AG04450 (cell line): ENCODE data around the gene DMPK. TPM values are rescaled to one million over a fixed set of nuclear protein-coding genes. Genes with fewer than 3 reads are reported as not detected.

Experiments used
- CTCF ChIA-PET: fragments of 300-600, 350-600 bp; formaldehyde crosslinking; extraction: SDS; loops from one replicate; lab custom pipeline; 2022; ENCODE audit warnings: antibody characterized with exemption, inconsistent platforms; lab: Charles Lee
- POLR2A ChIA-PET: fragments of 350-600 bp; formaldehyde crosslinking; extraction: SDS; loops from one replicate; lab custom pipeline; 2021; ENCODE audit warnings: antibody characterized with exemption, inconsistent platforms; lab: Yijun Ruan, JAX
- DNase-seq: peaks from one replicate; pipeline ENCODE4 v3.0.0-alpha.2; 2011; ENCODE audit warnings: low read depth, low spot score
- H3K27ac ChIP-seq: one replicate; pipeline ENCODE4 v1.5.1; 2012; ENCODE audit warnings: low read depth, low read length, control low read depth
- H3K27me3 ChIP-seq: one replicate; pipeline ENCODE4 v1.6.0; 2012; ENCODE audit warnings: low read length; ENCODE audit not compliant: control insufficient read depth, insufficient read depth
- H3K4me3 ChIP-seq: 2 replicates; pipeline ENCODE4 v1.5.1; 2011; ENCODE audit warnings: mild to moderate bottlenecking, low read depth, low read length, control low read depth
- H3K9me3 ChIP-seq: 2 replicates; pipeline ENCODE4 v1.5.1; 2012; ENCODE audit warnings: low read length; ENCODE audit not compliant: control insufficient read depth, insufficient read depth
- polyA plus RNA-seq: library from polyadenylated mRNA; depleted of rRNA; stranded (reverse); fragments of >200 nt; gene quantifications from 2 replicates; pipeline ENCODE4 v1.2.3, GENCODE V29; 2011
- TF ChIP-seq, protein P1 (sequence below): IDR thresholded peaks from 2 replicates; pipeline ENCODE4 v1.5.1; 2011; ENCODE audit warnings: low read depth, low read length, control low read depth, inconsistent platforms

DMPK gene
- polyA plus RNA-seq, 1 experiment, result 24.5 TPM

DNA sequence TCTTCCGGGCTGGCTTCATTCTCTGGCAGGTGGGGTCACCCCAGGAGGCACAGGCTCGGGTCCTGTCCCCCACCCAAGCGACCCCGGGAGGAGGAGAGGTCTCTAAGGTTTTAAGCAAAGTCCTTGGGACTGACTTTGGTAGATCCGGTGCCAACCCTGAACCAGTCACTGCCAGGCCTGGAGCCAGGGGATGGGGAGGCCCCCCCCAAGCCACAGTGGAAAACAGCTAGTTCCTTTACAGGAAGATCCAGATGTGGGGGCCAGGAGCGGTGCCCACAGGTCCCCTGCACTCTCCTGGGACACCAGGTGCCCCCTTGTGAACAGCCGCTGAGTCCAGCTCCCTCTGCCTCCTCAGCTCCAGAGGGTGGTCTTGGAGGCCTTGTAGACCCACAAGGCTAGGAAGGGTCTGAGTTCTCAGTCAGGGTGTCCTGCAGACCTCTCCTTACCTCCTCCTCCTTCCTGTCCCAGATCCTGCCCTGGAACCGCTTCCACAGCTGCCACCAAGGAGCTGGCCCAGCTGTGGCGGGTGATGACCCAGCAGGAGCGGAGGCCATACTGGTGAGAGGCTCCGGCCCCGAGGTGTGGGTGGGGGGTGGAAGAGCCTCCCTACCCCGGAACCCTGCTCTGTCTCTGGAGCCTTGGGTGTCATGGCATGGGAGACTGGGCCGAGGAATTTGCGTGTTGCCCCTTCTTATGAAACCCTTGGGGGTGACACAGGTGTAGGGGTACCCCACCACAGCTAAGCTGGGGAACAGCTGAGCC, 19.2 kb downstream of the DMPK start:
- Histone ChIP-seq H3K27me3 (no peaks in the 10 kb centered on the region), H3K27ac (no peak overlapping the region), H3K9me3 (no peaks in the 10 kb centered on the region; the same call in 1 of the 2 replicates), H3K4me3 (no peak overlapping the region)
- ChIA-PET POLR2A (interaction anchor here (1.8 kb wide), 1 partner anchor 30 kb away, joined by 6 read pairs; the partner anchor contains the start of gene DMWD), CTCF (interaction anchor here (1.3 kb wide), 1 partner anchor 54 kb away, joined by 6 read pairs; no protein-coding TSS in a partner anchor)
- DNase-seq, result no peak
- TF ChIP-seq, protein P1, sequence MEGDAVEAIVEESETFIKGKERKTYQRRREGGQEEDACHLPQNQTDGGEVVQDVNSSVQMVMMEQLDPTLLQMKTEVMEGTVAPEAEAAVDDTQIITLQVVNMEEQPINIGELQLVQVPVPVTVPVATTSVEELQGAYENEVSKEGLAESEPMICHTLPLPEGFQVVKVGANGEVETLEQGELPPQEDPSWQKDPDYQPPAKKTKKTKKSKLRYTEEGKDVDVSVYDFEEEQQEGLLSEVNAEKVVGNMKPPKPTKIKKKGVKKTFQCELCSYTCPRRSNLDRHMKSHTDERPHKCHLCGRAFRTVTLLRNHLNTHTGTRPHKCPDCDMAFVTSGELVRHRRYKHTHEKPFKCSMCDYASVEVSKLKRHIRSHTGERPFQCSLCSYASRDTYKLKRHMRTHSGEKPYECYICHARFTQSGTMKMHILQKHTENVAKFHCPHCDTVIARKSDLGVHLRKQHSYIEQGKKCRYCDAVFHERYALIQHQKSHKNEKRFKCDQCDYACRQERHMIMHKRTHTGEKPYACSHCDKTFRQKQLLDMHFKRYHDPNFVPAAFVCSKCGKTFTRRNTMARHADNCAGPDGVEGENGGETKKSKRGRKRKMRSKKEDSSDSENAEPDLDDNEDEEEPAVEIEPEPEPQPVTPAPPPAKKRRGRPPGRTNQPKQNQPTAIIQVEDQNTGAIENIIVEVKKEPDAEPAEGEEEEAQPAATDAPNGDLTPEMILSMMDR, result no peak

GRCh38 chr19:45761714-45762113, 20.6 kb downstream of the DMPK start:
- no peak for DNase-seq
- TF ChIP-seq, protein P1, result no peak
- no peaks in the 10 kb centered on the region; the same call in 1 of the 2 replicates for H3K9me3 ChIP-seq
- POLR2A ChIA-PET, result no interaction called here
- H3K27ac ChIP-seq, result no peak overlapping the region
- CTCF ChIA-PET, result interaction anchor here (0.5 kb wide), 1 partner anchor 44 kb away, joined by 4 read pairs; no protein-coding TSS in a partner anchor
- no peaks in the 10 kb centered on the region for H3K27me3 ChIP-seq
- H3K4me3 ChIP-seq, result no peak overlapping the region

GRCh38 chr19:45758921-45759320, 23.4 kb downstream of the DMPK start:
- POLR2A ChIA-PET, result interaction anchor here (1.6 kb wide), 1 partner anchor 10 kb away, joined by 4 read pairs; the partner anchor contains the start of gene SIX5

GRCh38 chr19:45757695-45758094, 24.6 kb downstream of the DMPK start:
- TF ChIP-seq, protein P1, result no peak
- CTCF ChIA-PET, result no interaction called here

More at GRCh38 chr19:45758921-45759320, 23.4 kb downstream of the DMPK start:
- H3K27me3 ChIP-seq, result no peaks in the 10 kb centered on the region
- no peaks in the 10 kb centered on the region for H3K9me3 ChIP-seq
- no peak overlapping the region for H3K27ac ChIP-seq
- CTCF ChIA-PET, result no interaction called here
- no peak for DNase-seq
- TF ChIP-seq, protein P1, result no peak
- no peak overlapping the region for H3K4me3 ChIP-seq

DNA sequence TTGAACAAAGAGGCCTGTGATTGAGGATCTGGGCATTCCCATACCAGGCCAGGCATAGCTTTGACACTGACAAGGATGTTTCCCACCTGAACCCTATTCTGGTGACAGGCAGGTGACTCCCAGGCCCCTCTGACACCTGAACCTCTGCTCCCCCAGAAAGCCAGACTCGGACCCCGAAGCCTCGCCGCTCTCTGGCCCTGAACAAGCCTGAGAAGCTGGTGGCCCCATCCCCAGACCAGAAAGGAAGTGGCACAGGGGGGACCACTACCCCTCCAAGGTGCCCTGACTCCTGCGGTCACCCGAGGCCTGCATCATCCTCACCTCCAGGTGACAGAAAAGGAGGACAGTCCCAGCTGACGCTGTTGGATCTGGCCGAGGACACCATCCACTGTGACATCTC, 28.0 kb downstream of the DMPK start:
- H3K27ac ChIP-seq, result no peak overlapping the region
- no peak overlapping the region for H3K4me3 ChIP-seq
- POLR2A ChIA-PET, result interaction anchor here (1.3 kb wide), 1 partner anchor 13 kb away, joined by 7 read pairs; no protein-coding TSS in a partner anchor
- TF ChIP-seq, protein P1, result no peak
- H3K9me3 ChIP-seq, result no peaks in the 10 kb centered on the region
- no peaks in the 10 kb centered on the region for H3K27me3 ChIP-seq
- CTCF ChIA-PET, result interaction anchor here (0.6 to 1.7 kb wide), 2 partner anchors 9 to 62 kb away, joined by 3 to 5 read pairs; no protein-coding TSS in a partner anchor
- DNase-seq, result no peak

More at GRCh38 chr19:45757695-45758094, 24.6 kb downstream of the DMPK start:
- Histone ChIP-seq H3K4me3 (no peak overlapping the region), H3K27me3 (no peaks in the 10 kb centered on the region), H3K27ac (no peak overlapping the region), H3K9me3 (no peaks in the 10 kb centered on the region)
- POLR2A ChIA-PET, result interaction anchor here (0.7 to 1.6 kb wide), 3 partner anchors 12 to 106 kb away, joined by 4 to 5 read pairs (median 4); partner anchors contain the start of gene SIX5
- no peak for DNase-seq
